GM19238 (cell line): ENCODE data around the gene ZBTB17.
"Not testable (repeated sequence)": the region's sequence is repeated elsewhere in the genome, so short reads cannot be mapped to it uniquely, and the experiment has no call there.

Experiments
- DNase-seq: peaks from one replicate; pipeline ENCODE4 v3.0.0; 2011; ENCODE audit warnings: low spot score; ENCODE audit not compliant: insufficient read length

Gene ZBTB17

GRCh38 chr1:15975805-15976680 lies at the start of gene ZBTB17:
ZBTB17 (minus strand) TSS chr1:15976101; CDS start chr1:15948495, 27,606 bp downstream.
- DNase-seq = peak; percentile 96

GRCh38 chr1:16023050-16023653 lies 47.3 kb upstream of the ZBTB17 start:
- no peak for DNase-seq

GRCh38 chr1:16022393-16022792 lies 46.5 kb upstream of the ZBTB17 start:
- DNase-seq = no peak

- DNase-seq = no peak
Measured at GRCh38 chr1:16021681-16022080, 45.8 kb upstream of the ZBTB17 start, which contains the start of gene CLCNKA. CLCNKA (plus strand) TSS chr1:16022036; CDS start chr1:16022620, 584 bp downstream.

- not testable (repeated sequence) for DNase-seq
Measured at GRCh38 chr1:16020878-16021277, 45.0 kb upstream of the ZBTB17 start.

GRCh38 chr1:16020325-16020724 lies 44.4 kb upstream of the ZBTB17 start:
- no peak for DNase-seq

- DNase-seq = no peak
Measured at GRCh38 chr1:16019644-16020277, 43.9 kb upstream of the ZBTB17 start.

GRCh38 chr1:16018749-16019643 lies 43.1 kb upstream of the ZBTB17 start:
- no peak for DNase-seq

GRCh38 chr1:16018308-16018707 lies 42.4 kb upstream of the ZBTB17 start:
- no peak for DNase-seq

GRCh38 chr1:16017461-16018303 lies 41.8 kb upstream of the ZBTB17 start, which contains the start of gene HSPB7:
HSPB7 (minus strand) TSS chr1:16018043; CDS start chr1:16017963, 80 bp downstream.
- no peak for DNase-seq

GRCh38 chr1:16017076-16017460 lies 41.2 kb upstream of the ZBTB17 start:
- DNase-seq = no peak

GRCh38 chr1:16015960-16016901 lies 40.3 kb upstream of the ZBTB17 start:
- no peak for DNase-seq

- no peak for DNase-seq
Measured at GRCh38 chr1:16015491-16015890, 39.6 kb upstream of the ZBTB17 start.

- DNase-seq = no peak
Measured at GRCh38 chr1:16014509-16015482, 38.9 kb upstream of the ZBTB17 start.

- DNase-seq = no peak
Measured at GRCh38 chr1:16013908-16014258, 38.0 kb upstream of the ZBTB17 start.

GRCh38 chr1:16013220-16013907 lies 37.5 kb upstream of the ZBTB17 start:
- DNase-seq = no peak

GRCh38 chr1:16012590-16013219 lies 36.8 kb upstream of the ZBTB17 start:
- DNase-seq = no peak
